Measurements from ENCODE around the gene CCDC102A.
A peak's percentile ranks its signal among the peaks of the same experiment; 100 is the strongest.
"Not testable (repeated sequence)": the region's sequence is repeated elsewhere in the genome, so short reads cannot be mapped to it uniquely, and the experiment has no call there.

Gene CCDC102A

GRCh38 chr16:57565461-57565860 is 29.1 kb upstream of the CCDC102A start:
- no peak for DNase-seq (ENCODE audit: low spot score)

GRCh38 chr16:57564571-57565270 is 28.4 kb upstream of the CCDC102A start:
- DNase-seq (ENCODE audit: low spot score): no peak

- no peak for DNase-seq (ENCODE audit: low spot score)
Measured at GRCh38 chr16:57563761-57564160, 27.4 kb upstream of the CCDC102A start.

- no peak for DNase-seq (ENCODE audit: low spot score)
Measured at GRCh38 chr16:57563487-57563750, 27.0 kb upstream of the CCDC102A start.

GRCh38 chr16:57562669-57563486 is 26.5 kb upstream of the CCDC102A start:
- DNase-seq (ENCODE audit: low spot score): no peak

- no peak for DNase-seq (ENCODE audit: low spot score)
Measured at GRCh38 chr16:57562066-57562465, 25.7 kb upstream of the CCDC102A start.

GRCh38 chr16:57559072-57559790 is 22.9 kb upstream of the CCDC102A start:
- no peak for DNase-seq (ENCODE audit: low spot score)

GRCh38 chr16:57556941-57557541 is 20.7 kb upstream of the CCDC102A start:
- DNase-seq (ENCODE audit: low spot score): no peak

GRCh38 chr16:57555831-57556230 is 19.5 kb upstream of the CCDC102A start:
- DNase-seq (ENCODE audit: low spot score): no peak

GRCh38 chr16:57551057-57551456 is 14.7 kb upstream of the CCDC102A start:
- DNase-seq (ENCODE audit: low spot score): no peak

GRCh38 chr16:57549730-57550129 is 13.4 kb upstream of the CCDC102A start:
- no peak for DNase-seq (ENCODE audit: low spot score)

GRCh38 chr16:57548408-57548807 is 12.0 kb upstream of the CCDC102A start:
- no peak for DNase-seq (ENCODE audit: low spot score)

- DNase-seq (ENCODE audit: low spot score): not testable (repeated sequence)
Measured at GRCh38 chr16:57547524-57547923, 11.2 kb upstream of the CCDC102A start.

GRCh38 chr16:57544124-57544653 is 7.8 kb upstream of the CCDC102A start:
- peak; percentile 52 for DNase-seq (ENCODE audit: low spot score)

GRCh38 chr16:57541754-57542435 is 5.5 kb upstream of the CCDC102A start:
- DNase-seq (ENCODE audit: low spot score): no peak

- no peak for DNase-seq (ENCODE audit: low spot score)
Measured at GRCh38 chr16:57540906-57541753, 4.8 kb upstream of the CCDC102A start.

GRCh38 chr16:57540387-57540786 is 4.0 kb upstream of the CCDC102A start:
- no peak for DNase-seq (ENCODE audit: low spot score)

- peak; percentile 86 for DNase-seq (ENCODE audit: low spot score)
Measured at GRCh38 chr16:57539072-57539796, 2.9 kb upstream of the CCDC102A start.

GRCh38 chr16:57538235-57538721 is 1.9 kb upstream of the CCDC102A start:
- peak; percentile 87 for DNase-seq (ENCODE audit: low spot score)

Measured in activated CD4-positive, alpha-beta T cell treated with anti-CD3 and anti-CD28 coated beads, Interleukin-2, Interleukin-4, amounts not matched to agents 100 ng/mL and 50 ng/mL, durations not matched to agents 16 hours and 8 hours (primary cell).